Heart right ventricle (tissue), 16 donors: ENCODE measurements around the gene DCDC2C. TPM values are rescaled to one million over a fixed set of nuclear protein-coding genes. Genes with fewer than 3 reads are reported as not detected.

Source experiments
- ATAC-seq, 8 donors: fragments of 200-7000 bp; cut with Tn5 transposase; one replicate each; pipeline ENCODE4 v1.9.1; 2020; ENCODE audit warnings: mild to moderate bottlenecking in 8 of 8, moderate library complexity in 8 of 8, moderate number of reproducible peaks in 1 of 8
- DNase-seq, 2 donors: peaks; one replicate each; pipeline ENCODE4 v3.0.0-alpha.2; 2020
- H3K27ac ChIP-seq, 10 donors: fragments of 200-600 bp; sonication (generic) in 2 of 10; one replicate each; pipeline versions ENCODE4 v1.5.0 to v1.8.0; 2020 to 2022; ENCODE audit warnings: mild to moderate bottlenecking in 3 of 10
- H3K27me3 ChIP-seq, 7 donors: fragments of 200-600 bp; one replicate each; pipeline ENCODE4 v1.8.0; 2021 to 2022; ENCODE audit warnings: mild to moderate bottlenecking in 2 of 7
- H3K36me3 ChIP-seq, 9 donors: fragments of 200-600 bp; sonication (generic) in 1 of 9; one replicate each; pipeline versions ENCODE4 v1.5.0 to v1.8.0; 2020 to 2022; ENCODE audit warnings: mild to moderate bottlenecking in 2 of 9
- H3K4me1 ChIP-seq, 9 donors: fragments of 200-600 bp; sonication (generic) in 1 of 9; one replicate each; pipeline versions ENCODE4 v1.5.0 to v1.8.0; 2020 to 2022; ENCODE audit warnings: mild to moderate bottlenecking in 4 of 9
- H3K4me3 ChIP-seq, 10 donors: fragments of 200-600 bp; sonication (generic) in 2 of 10; one replicate each; pipeline versions ENCODE4 v1.5.0 to v1.8.0; 2020 to 2022; ENCODE audit warnings: mild to moderate bottlenecking in 7 of 10, moderate library complexity in 2 of 10
- H3K9me3 ChIP-seq, 11 donors: fragments of 200-600 bp in 10 of 11; sonication (generic) in 2 of 11; one replicate each; pipeline versions ENCODE4 v1.5.0 to v1.8.0; 2013 to 2022; ENCODE audit warnings: mild to moderate bottlenecking in 2 of 11, control low read depth in 1 of 11, moderate library complexity in 1 of 11
- CTCF ChIP-seq, 9 donors: fragments of 200-600 bp; sonication (generic) in 2 of 9; IDR thresholded peaks; one replicate each; pipeline versions ENCODE4 v1.5.0 to v1.8.0; 2021 to 2022; ENCODE audit warnings: antibody characterized with exemption in 9 of 9, mild to moderate bottlenecking in 5 of 9, moderate library complexity in 1 of 9
- WGBS, 2 donors: extraction: QIAGEN DNeasy Blood & Tissue Kit; methylation state at CpG; one replicate each; pipeline ENCODE4 v1.1.7; 2013; ENCODE audit warnings: inconsistent platforms in 1 of 2; 5-methylcytosine and 5-hydroxymethylcytosine counted together
- intact Hi-C, 10 donors: fragments of 100-400 bp; cut with DNase I; formaldehyde crosslinking; loops; one replicate each; pipeline versions ENCODE4 v1.11.1 to v1.14.2; 2022
- polyA plus RNA-seq, 2 donors: library from polyadenylated mRNA; stranded (reverse); fragments of 200-250 nt; gene quantifications; one replicate each; pipeline ENCODE4 v1.2.3, GENCODE V29; 2013
- total RNA-seq, 10 donors: library from RNA; stranded (reverse); fragmentation: NEBNext Ultra II Directional in 3 of 10; extraction: Animal tissue kit (Norgen Biotek cat#: 25700) in 3 of 10; gene quantifications; one replicate each; pipeline versions ENCODE4 v1.2.1 to v1.2.4, GENCODE V29; 2021 to 2023
- donor health status: Arrhythmogenic right ventricular cardiomyopathy.
- donor health status: ischemic (EF 13 %, LVEDD 7.1; RV severe dilation, severe dysfunction).
- donor health status: healthy with polysubstance abuse.
- donor health status: DM: no; HTN: yes; CAD: no.
- donor health status: DM: no; HTN: no; CAD: no.
- donor health status: ischemic (EF 25% LVEDD 6.9; RV normal size, moderate dysfunction).
- donor health status: ischemic (EF 25% LVEDD 5.7; RV mildly dilated, moderate dysfunction).
- donor health status: healthy.
- donor health status: DM: yes; HTN: yes; CAD: no.
- donor health status: Ischemic cardiomyopathy.
- donor health status: ischemic (EF 35%, LVEDD 5.7; RV mildly dilated, moderate dysfunction).
- donor health status: nonischemic (EF 11% LVEDD 7.7; RV severe dilation, severe dysfunction).
- donor health status: DM: yes; HTN: yes; CAD: no.
- donor health status: PGD.
- donor health status: ischemic (EF 29% LVEDD 5.4; RV normal size, mild dysfunction).
- donor health status: nonischemic (EF 23%, LVEDD 6.1; RV moderate dilation, normal function).

Gene DCDC2C
- total and polyA plus RNA-seq, 12 donors = 0.66 TPM; not detected in 11

DNA sequence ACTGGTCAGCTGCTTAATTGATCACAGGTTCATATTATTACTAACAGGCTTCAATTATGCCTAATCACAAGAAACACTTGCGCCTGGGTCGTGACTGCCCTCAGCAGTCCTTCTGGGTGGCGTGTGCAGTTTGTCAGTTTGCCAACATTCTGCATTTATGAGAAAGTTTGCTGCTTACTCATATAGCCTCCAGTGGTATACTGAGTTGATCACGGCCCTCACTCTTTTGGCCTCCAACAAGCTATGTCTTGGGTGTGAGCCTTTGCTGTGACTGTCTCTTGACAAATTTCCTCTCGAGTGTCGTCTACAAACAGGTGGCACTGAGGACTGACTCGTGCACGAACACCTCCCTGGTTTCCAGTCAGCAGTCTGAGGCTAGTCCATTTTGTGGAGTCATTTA is 27.3 kb downstream of the DCDC2C start:
- Histone ChIP-seq H3K36me3 (no peaks in the 10 kb centered on the region), H3K27ac (no peak overlapping the region), H3K27me3 (peaks cover 0 to 35% (median 19%) of the 10 kb centered on the region in 7 donors), H3K4me3 (no peak overlapping the region), H3K4me1 (peaks cover 0 to 13% (median 7%) of the 10 kb centered on the region in 9 donors), H3K9me3 (no peaks in the 10 kb centered on the region)
- WGBS, 2 donors = 89 to 92% methylated on average over 8 of the region's 8 CpGs
- no peak for TF ChIP-seq CTCF (IDR thresholded peaks at IDR 0.05)
- intact Hi-C loops = no loop called here
- DNase-seq = no peak
- no peak for ATAC-seq

GRCh38 chr2:3731829-3732228 is 28.5 kb downstream of the DCDC2C start:
- H3K36me3 ChIP-seq = no peaks in the 10 kb centered on the region
- no peak overlapping the region for H3K4me3 ChIP-seq
- no peak overlapping the region for H3K27ac ChIP-seq
- TF ChIP-seq CTCF (IDR thresholded peaks at IDR 0.05) = no peak
- H3K9me3 ChIP-seq = no peaks in the 10 kb centered on the region
- peaks cover 0 to 33% (median 18%) of the 10 kb centered on the region in 7 donors for H3K27me3 ChIP-seq
- DNase-seq = no peak
- intact Hi-C loops = no loop called here
- ATAC-seq = no peak
- H3K4me1 ChIP-seq = peaks cover 0 to 13% (median 7%) of the 10 kb centered on the region in 9 donors
- 93 to 97% methylated on average over 7 of the region's 7 CpGs for WGBS, 2 donors

DNA sequence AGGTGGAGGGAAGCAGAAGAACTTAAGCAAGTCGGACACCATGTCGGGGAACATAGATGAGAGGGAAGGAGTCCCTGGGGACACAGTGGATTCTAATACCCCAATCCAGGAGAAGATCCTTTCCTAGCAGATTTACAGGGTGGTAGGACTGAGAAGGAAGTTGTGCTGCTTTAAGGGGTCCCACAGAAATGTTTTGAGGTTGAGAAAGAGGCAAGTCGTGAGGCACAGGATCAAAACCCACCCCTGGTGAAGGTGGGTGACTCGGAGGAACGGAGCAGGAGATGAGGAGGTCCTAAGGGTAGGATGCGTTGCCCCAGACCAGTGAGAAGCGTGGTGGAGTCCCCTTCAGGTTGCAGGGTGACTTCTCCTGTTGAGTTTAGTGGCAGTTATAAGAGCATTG is 32.7 kb downstream of the DCDC2C start:
- H3K27ac ChIP-seq = no peak overlapping the region
- no peaks in the 10 kb centered on the region for H3K36me3 ChIP-seq
- no peaks in the 10 kb centered on the region for H3K9me3 ChIP-seq
- WGBS, 2 donors = 83 to 86% methylated on average over 7 of the region's 7 CpGs
- intact Hi-C loops = no loop called here
- DNase-seq = no peak
- no peak for TF ChIP-seq CTCF (IDR thresholded peaks at IDR 0.05)
- H3K4me3 ChIP-seq = no peak overlapping the region
- ATAC-seq = no peak
- H3K27me3 ChIP-seq = peaks cover 0 to 29% (median 10%) of the 10 kb centered on the region in 7 donors
- no peaks in the 10 kb centered on the region for H3K4me1 ChIP-seq

GRCh38 chr2:3737128-3737527 is 33.8 kb downstream of the DCDC2C start:
- Histone ChIP-seq H3K27ac (no peak overlapping the region), H3K9me3 (no peaks in the 10 kb centered on the region), H3K27me3 (peaks cover 0 to 29% (median 10%) of the 10 kb centered on the region in 7 donors), H3K4me1 (no peaks in the 10 kb centered on the region), H3K4me3 (no peak overlapping the region), H3K36me3 (no peaks in the 10 kb centered on the region)
- intact Hi-C loops = no loop called here
- no peak for ATAC-seq
- DNase-seq = no peak
- WGBS, 2 donors = 82 to 84% methylated on average over 9 of the region's 9 CpGs
- TF ChIP-seq CTCF (IDR thresholded peaks at IDR 0.05) = no peak
